ENCODE measurements around the gene ZNF529. TPM values are rescaled to one million over a fixed set of nuclear protein-coding genes. Genes with fewer than 3 reads are reported as not detected.
A peak's percentile ranks its signal among the peaks of the same experiment; 100 is the strongest.

Gene ZNF529
- total RNA-seq, 1 donor from 2014 or later, result 25.8 TPM

GRCh38 chr19:36527873-36528193 lies 45.3 kb downstream of the ZNF529 start:
- H3K9me3 Mint-ChIP-seq (ENCODE audit: unreplicated experiment), result peaks cover 22% of the 10 kb centered on the region

GRCh38 chr19:36527341-36527740 lies 45.8 kb downstream of the ZNF529 start:
- no peak for TF ChIP-seq CTCF (IDR thresholded peaks at IDR 0.05; ENCODE audit: partially characterized antibody, unreplicated experiment)
- peaks cover 11% of the 10 kb centered on the region for H3K4me1 Mint-ChIP-seq (ENCODE audit: low read depth, unreplicated experiment)
- H3K36me3 Mint-ChIP-seq (ENCODE audit: unreplicated experiment), result peaks cover 31% of the 10 kb centered on the region
- H3K27me3 Mint-ChIP-seq (ENCODE audit: unreplicated experiment), result peaks cover 8% of the 10 kb centered on the region
- DNase-seq, result no peak
- H3K4me3 Mint-ChIP-seq (ENCODE audit: unreplicated experiment), result peak overlapping the region; percentile 100
- H3K9me3 Mint-ChIP-seq (ENCODE audit: unreplicated experiment), result peaks cover 23% of the 10 kb centered on the region
- no peak overlapping the region for H3K27ac Mint-ChIP-seq (ENCODE audit: unreplicated experiment)

More at GRCh38 chr19:36527873-36528193, 45.3 kb downstream of the ZNF529 start:
- Mint-ChIP-seq H3K4me3 (ENCODE audit: unreplicated experiment) (peak overlapping the region; percentile 100), H3K27me3 (ENCODE audit: unreplicated experiment) (peaks cover 8% of the 10 kb centered on the region), H3K4me1 (ENCODE audit: low read depth, unreplicated experiment) (peaks cover 11% of the 10 kb centered on the region), H3K36me3 (ENCODE audit: unreplicated experiment) (peaks cover 29% of the 10 kb centered on the region), H3K27ac (ENCODE audit: unreplicated experiment) (peak overlapping the region; percentile 99)
- DNase-seq, result no peak
- no peak for TF ChIP-seq CTCF (IDR thresholded peaks at IDR 0.05; ENCODE audit: partially characterized antibody, unreplicated experiment)

GRCh38 chr19:36526581-36526980 lies 46.5 kb downstream of the ZNF529 start:
- no peak for TF ChIP-seq CTCF (IDR thresholded peaks at IDR 0.05; ENCODE audit: partially characterized antibody, unreplicated experiment)

GRCh38 chr19:36524617-36525016 lies 48.5 kb downstream of the ZNF529 start:
- Mint-ChIP-seq H3K4me3 (ENCODE audit: unreplicated experiment) (no peak overlapping the region), H3K27me3 (ENCODE audit: unreplicated experiment) (peaks cover 12% of the 10 kb centered on the region), H3K4me1 (ENCODE audit: low read depth, unreplicated experiment) (peaks cover 11% of the 10 kb centered on the region), H3K9me3 (ENCODE audit: unreplicated experiment) (peaks cover 31% of the 10 kb centered on the region), H3K27ac (ENCODE audit: unreplicated experiment) (no peak overlapping the region), H3K36me3 (ENCODE audit: unreplicated experiment) (peaks cover 38% of the 10 kb centered on the region)
- no peak for DNase-seq
- no peak for TF ChIP-seq CTCF (IDR thresholded peaks at IDR 0.05; ENCODE audit: partially characterized antibody, unreplicated experiment)

More at GRCh38 chr19:36526581-36526980, 46.5 kb downstream of the ZNF529 start:
- Mint-ChIP-seq H3K36me3 (ENCODE audit: unreplicated experiment) (peaks cover 31% of the 10 kb centered on the region), H3K4me1 (ENCODE audit: low read depth, unreplicated experiment) (peaks cover 11% of the 10 kb centered on the region), H3K4me3 (ENCODE audit: unreplicated experiment) (peak overlapping the region; percentile 100), H3K27ac (ENCODE audit: unreplicated experiment) (peak overlapping the region; percentile 28), H3K9me3 (ENCODE audit: unreplicated experiment) (peaks cover 23% of the 10 kb centered on the region), H3K27me3 (ENCODE audit: unreplicated experiment) (peaks cover 8% of the 10 kb centered on the region)
- no peak for DNase-seq

- Mint-ChIP-seq H3K27me3 (ENCODE audit: unreplicated experiment) (peaks cover 2% of the 10 kb centered on the region), H3K36me3 (ENCODE audit: unreplicated experiment) (peaks cover 71% of the 10 kb centered on the region), H3K4me3 (ENCODE audit: unreplicated experiment) (no peak overlapping the region), H3K27ac (ENCODE audit: unreplicated experiment) (no peak overlapping the region), H3K9me3 (ENCODE audit: unreplicated experiment) (peaks cover 33% of the 10 kb centered on the region), H3K4me1 (ENCODE audit: low read depth, unreplicated experiment) (no peaks in the 10 kb centered on the region)
- TF ChIP-seq CTCF (IDR thresholded peaks at IDR 0.05; ENCODE audit: partially characterized antibody, unreplicated experiment), result no peak
- no peak for DNase-seq
Observed at GRCh38 chr19:36514012-36514612, 59.0 kb downstream of the ZNF529 start.

Measured in glutamatergic neuron (in vitro differentiated cells).